GM12865 (cell line): ENCODE measurements around the gene PDE4D.
A peak's percentile ranks its signal among the peaks of the same experiment; 100 is the strongest.

Experiments used
- DNase-seq: peaks from one replicate; pipeline ENCODE4 v3.0.0; 2010; ENCODE audit warnings: low read depth
- H3K4me3 ChIP-seq: 2 replicates; pipeline ENCODE4 v1.5.1; 2011; ENCODE audit warnings: mild to moderate bottlenecking, low read depth, low read length, control low read depth
- CTCF ChIP-seq: IDR thresholded peaks from 2 replicates; pipeline ENCODE4 v1.5.1; 2011; ENCODE audit warnings: low read length, control low read depth, low read depth, inconsistent platforms; ENCODE audit not compliant: insufficient read depth; ENCODE audit errors: missing control alignments

The PDE4D gene

DNA sequence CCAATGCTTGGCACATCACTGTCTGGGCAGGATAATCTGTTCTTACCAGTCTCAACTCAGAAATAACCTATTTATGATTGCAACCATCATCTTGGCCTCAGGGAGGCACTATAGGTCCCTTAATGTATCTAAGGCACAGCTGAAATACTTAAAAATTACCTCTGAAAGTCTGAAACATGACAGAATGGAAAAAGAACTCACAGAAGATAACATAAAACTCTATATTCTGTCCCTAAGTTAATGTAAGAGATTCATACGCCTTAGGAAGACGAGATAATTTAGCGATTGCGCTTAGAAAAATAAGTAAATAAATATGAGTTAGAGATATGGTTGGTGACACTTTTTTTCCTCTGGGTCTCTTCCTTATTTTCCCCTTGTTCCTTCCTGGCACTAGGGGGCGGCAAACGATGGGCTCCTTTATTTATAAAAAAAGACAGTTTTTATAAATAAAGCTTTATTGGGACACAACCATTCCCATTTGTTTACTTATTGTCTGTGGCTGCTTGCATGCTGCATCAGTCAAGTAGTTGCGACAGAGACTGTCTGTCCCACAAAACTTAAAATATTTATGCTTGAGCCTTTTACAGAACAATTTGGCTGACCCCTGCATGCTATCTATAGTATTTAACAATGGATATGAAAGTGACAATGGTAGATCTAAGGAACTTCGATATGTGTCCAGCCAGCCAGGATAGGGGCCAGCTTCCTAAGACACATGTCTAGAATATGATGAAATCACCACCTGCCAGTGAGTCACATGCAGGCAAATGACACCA lies 79.6 kb downstream of the PDE4D start:
- DNase-seq: peak; percentile 73
- no peak overlapping the region for H3K4me3 ChIP-seq
- peak; percentile 57 for TF ChIP-seq CTCF

- DNase-seq: peak; percentile 83
- peak; percentile 83 for TF ChIP-seq CTCF
- H3K4me3 ChIP-seq: peak overlapping the region; percentile 11
Measured at GRCh38 chr5:59810041-59810440, 83.5 kb downstream of the PDE4D start.

DNA sequence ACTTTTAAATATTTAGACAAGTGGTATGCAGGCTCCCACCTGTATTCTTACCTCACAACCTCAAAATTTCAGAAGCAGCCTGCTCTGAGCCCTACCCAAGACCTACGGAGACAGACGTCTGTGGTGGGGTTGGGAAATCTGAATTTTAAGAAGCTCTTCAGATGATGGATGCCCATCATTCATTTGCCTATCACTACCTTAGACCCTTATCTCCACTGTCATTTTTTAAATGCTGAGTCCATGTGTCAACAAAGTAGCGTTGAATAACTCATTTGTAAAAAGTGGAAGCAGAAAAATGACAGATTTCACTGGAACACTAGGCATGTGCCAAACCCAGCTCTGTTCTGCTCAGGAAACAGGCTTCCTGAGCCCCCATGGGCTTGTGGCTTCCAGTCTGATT lies 85.7 kb downstream of the PDE4D start:
- no peak for TF ChIP-seq CTCF
- no peak overlapping the region for H3K4me3 ChIP-seq
- no peak for DNase-seq

DNA sequence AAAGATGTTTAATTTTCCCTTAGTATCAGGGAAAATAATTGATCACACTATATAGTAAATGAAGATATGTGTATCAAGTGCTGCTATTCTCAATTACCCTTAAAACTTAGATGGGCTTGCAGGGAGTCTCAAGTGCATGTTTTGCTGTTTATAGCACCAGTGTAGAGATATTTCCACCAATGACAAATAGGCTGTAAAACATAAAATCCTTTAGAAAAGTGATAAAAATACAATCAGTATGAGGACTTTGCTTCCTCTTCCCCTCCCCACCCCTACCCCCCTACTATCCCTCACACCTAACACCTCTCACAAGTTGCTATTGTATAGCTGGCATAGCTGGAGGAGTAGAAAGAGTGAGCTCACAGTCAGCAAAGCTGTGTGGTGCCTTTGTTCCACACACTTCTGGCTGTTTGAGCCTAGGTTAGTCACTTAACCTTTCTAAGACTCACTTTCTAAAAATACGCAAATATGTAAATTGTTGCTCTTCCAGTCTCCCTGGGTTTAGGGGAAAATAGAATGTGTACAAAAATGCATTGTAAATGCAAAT lies 93.1 kb downstream of the PDE4D start:
- no peak for DNase-seq

GRCh38 chr5:59799668-59800346 lies 93.7 kb downstream of the PDE4D start:
- peak; percentile 49 for TF ChIP-seq CTCF
- peak; percentile 66 for DNase-seq
- peak overlapping the region; percentile 33 for H3K4me3 ChIP-seq

More for the DNA sequence above, 93.1 kb downstream of the PDE4D start:
- no peak for TF ChIP-seq CTCF
- no peak overlapping the region for H3K4me3 ChIP-seq

DNA sequence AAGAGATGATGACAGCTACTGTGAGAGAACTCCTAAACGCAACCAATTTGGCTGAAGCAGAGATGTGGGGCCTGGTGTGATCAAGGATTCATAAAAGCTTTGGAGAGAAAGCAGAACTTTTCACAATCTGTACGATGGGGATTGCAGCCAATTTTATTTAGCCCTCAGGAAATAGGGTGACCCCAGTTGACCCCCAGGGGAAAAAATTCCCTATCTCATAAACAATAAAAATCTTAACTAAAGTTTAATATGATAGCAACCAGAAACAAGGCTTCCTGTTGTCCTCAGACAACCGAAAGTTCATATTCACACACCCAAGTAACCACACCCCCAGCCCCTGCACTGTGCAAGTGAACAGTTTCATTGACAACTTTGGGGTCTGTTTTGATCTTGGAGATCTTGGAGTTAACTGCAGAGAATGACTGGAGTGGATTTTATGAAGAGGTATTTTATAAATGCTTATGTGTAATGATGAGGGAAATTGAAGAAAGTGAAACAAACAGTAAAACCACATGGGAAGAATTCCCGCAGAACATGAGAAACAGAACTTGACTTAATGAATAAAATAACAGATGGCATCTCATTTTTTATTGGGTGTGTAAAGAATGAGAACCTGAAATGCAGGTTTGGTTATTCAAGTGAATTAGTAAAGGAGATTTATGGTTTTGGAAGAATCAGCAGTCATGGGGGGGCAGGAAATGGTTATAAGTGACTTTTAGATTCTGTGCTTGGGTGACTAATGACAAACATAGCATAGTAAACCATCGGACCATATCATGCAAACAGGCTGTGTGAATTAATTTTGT lies 94.5 kb downstream of the PDE4D start:
- peak overlapping the region; percentile 33; the same call in 1 of the 2 replicates for H3K4me3 ChIP-seq
- DNase-seq: peak; percentile 72

More for the DNA sequence above, 94.5 kb downstream of the PDE4D start:
- no peak for TF ChIP-seq CTCF
